Fibroblast of mammary gland (primary cell): Measurements from ENCODE around the gene CCL22.
"Not testable (repeated sequence)": the region's sequence is repeated elsewhere in the genome, so short reads cannot be mapped to it uniquely, and the experiment has no call there.

Experiments used
- DNase-seq: peaks from one replicate; pipeline ENCODE4 v3.0.0-alpha.2; 2010; ENCODE audit warnings: low read depth
- H3K4me3 ChIP-seq: 2 replicates; pipeline ENCODE4 v1.5.1; 2011; ENCODE audit warnings: low read depth, mild to moderate bottlenecking, low read length, moderate library complexity; ENCODE audit not compliant: control insufficient read depth
- CTCF ChIP-seq: conservative IDR thresholded peaks from 2 replicates; pipeline ENCODE4 v1.5.1; 2011; ENCODE audit warnings: low read depth, low read length, inconsistent platforms; ENCODE audit not compliant: control insufficient read depth, insufficient read depth

CCL22 gene

DNA sequence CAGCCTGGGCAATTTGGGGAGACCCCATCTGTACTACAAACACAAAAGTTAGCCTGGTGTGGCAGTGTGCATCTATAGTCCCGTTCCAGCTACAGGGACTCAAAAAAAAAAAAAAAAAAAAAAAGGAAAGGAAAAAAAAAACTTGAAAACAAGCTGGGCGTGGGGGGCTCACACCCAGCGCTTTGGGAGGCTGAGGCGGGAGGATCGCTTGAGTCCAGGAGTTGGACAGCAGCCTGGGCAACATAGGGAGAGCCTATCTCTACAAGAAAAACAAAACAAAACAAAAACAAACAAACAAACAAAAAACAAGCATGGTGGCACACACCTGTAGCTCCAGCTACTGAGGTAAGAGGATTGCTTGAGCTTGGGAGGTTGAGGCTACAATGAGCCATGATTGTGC lies 33.1 kb downstream of the CCL22 start:
- no peak for TF ChIP-seq CTCF
- no peak for DNase-seq
- no peak overlapping the region for H3K4me3 ChIP-seq

GRCh38 chr16:57392694-57393093 lies 34.1 kb downstream of the CCL22 start:
- no peak overlapping the region for H3K4me3 ChIP-seq
- no peak for DNase-seq
- no peak for TF ChIP-seq CTCF

DNA sequence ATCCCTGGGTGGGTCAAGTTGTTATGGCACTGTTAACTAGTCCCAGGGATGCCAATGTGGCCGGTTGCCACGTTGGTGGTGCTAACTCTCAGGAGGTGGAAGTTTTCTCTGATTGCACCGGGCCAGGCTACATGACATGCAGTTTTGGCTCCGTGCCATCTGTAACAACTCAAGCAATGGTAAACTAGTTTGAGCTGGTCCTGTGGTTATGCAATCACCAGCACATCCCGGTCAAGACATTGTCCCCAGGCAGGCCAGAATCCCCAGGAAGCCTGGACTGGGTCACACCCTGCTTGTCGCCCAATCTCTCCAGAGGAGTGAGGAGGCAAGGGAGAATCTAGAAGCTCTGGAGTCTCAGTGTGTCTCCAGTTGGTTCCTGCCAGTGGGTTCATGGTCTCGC lies 35.9 kb downstream of the CCL22 start:
- no peak for DNase-seq
- TF ChIP-seq CTCF: no peak
- no peak overlapping the region for H3K4me3 ChIP-seq

GRCh38 chr16:57395026-57395425 lies 36.4 kb downstream of the CCL22 start:
- TF ChIP-seq CTCF: no peak
- no peak overlapping the region for H3K4me3 ChIP-seq
- no peak for DNase-seq

DNA sequence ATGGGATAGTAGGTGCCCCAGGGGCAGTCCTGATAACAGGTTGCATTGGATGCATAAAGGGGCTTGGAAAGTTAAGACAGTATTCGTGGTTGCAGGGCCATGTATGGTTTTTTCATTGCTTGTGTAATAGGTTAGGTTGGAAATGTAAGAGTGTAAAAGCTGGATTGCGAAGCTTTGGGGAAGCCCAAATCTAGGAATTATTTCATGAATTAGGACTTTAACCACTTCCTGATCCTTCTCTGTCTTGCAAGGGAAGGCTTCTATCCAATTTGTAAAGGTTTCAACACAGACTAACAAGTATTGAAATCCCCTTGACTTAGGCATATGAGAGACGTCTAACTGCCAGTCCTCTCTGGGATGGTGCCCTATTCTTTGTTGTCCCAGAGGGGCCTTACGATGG lies 38.2 kb downstream of the CCL22 start:
- no peak overlapping the region for H3K4me3 ChIP-seq
- no peak for TF ChIP-seq CTCF
- no peak for DNase-seq

- DNase-seq, H3K4me3 ChIP-seq: not testable (repeated sequence)
Observed at GRCh38 chr16:57397493-57397892, 38.9 kb downstream of the CCL22 start.

GRCh38 chr16:57401943-57402640 lies 43.5 kb downstream of the CCL22 start:
- no peak for DNase-seq
- H3K4me3 ChIP-seq: no peak overlapping the region
- no peak for TF ChIP-seq CTCF
